ENCODE results near the gene PLP1. TPM values are rescaled to one million over a fixed set of nuclear protein-coding genes. Genes with fewer than 3 reads are reported as not detected.

PLP1 gene
- total and polyA plus RNA-seq, 2 experiments from 2014 or later: 36.9 to 66.9 TPM

DNA sequence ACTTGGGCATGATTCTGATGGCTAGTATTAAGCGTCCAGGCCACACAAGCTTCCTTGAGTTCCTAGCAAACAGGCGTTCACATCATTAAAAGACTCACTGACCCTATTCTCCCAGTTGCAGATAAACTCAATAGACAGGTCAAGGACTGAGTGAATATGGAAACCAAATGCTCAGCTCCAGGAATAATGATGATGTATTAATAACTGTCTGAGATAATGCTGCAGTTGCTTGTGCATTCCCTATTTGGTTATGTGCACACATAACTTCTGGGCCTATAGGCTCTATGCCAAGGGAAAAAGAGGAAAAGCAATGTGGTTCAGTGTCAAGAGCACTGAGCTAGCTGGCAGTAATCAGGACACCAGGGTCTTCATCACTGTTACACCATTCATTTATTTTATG, 51.9 kb downstream of the PLP1 start:
- Mint-ChIP-seq H3K27ac (no peak overlapping the region), H3K27me3 (ENCODE audit: insufficient read depth, low read depth, poor library complexity) (peaks cover 13% of the 10 kb centered on the region), H3K4me3 (no peak overlapping the region), H3K36me3 (ENCODE audit: low read depth) (peaks cover 3% of the 10 kb centered on the region; the same call in 1 of the 3 replicates), H3K4me1 (peaks cover 3% of the 10 kb centered on the region), H3K9me3 (no peaks in the 10 kb centered on the region)
- ATAC-seq (no peak), DNase-seq (ENCODE audit: low spot score) (no peak)
- Histone ChIP-seq H3F3A (replicated peaks; ENCODE audit: low read depth) (no peaks in the 10 kb centered on the region), H3K79me2 (replicated peaks; ENCODE audit: insufficient read depth) (no peaks in the 10 kb centered on the region), H3K27ac (ENCODE audit: low read depth) (no peak overlapping the region), H3K4me2 (no peak overlapping the region), H3K27me3 (ENCODE audit: insufficient read depth) (peaks cover 18% of the 10 kb centered on the region; the same call in 1 of the 2 replicates), H3K4me1 (ENCODE audit: insufficient read depth) (no peaks in the 10 kb centered on the region), H3K4me3 (no peak overlapping the region), H2AFZ (no peak overlapping the region), H3K36me3 (ENCODE audit: insufficient read depth) (no peaks in the 10 kb centered on the region), H4K20me1 (replicated peaks; ENCODE audit: insufficient read depth) (no peaks in the 10 kb centered on the region), H3K9me2 (ENCODE audit: insufficient read depth) (no peaks in the 10 kb centered on the region)
- TF ChIP-seq CREB1 (CRISPR knock-in tag; IDR thresholded peaks at IDR 0.05; ENCODE audit: low read depth): no peak
- no peak for TF ChIP-seq EZH2 (IDR thresholded peaks at IDR 0.05; ENCODE audit: low read depth, unreplicated experiment)
- TF ChIP-seq JUNB (IDR thresholded peaks at IDR 0.05; ENCODE audit: unreplicated experiment): no peak
- TF ChIP-seq POLR2AphosphoS5 (IDR thresholded peaks at IDR 0.05; ENCODE audit: low read depth): no peak
- TF ChIP-seq ZNF114 (CRISPR knock-in tag; IDR thresholded peaks at IDR 0.05): no peak
- no peak for TF ChIP-seq NANOG (IDR thresholded peaks at IDR 0.05; ENCODE audit: borderline replicate concordance)
- TF ChIP-seq, protein P1, sequence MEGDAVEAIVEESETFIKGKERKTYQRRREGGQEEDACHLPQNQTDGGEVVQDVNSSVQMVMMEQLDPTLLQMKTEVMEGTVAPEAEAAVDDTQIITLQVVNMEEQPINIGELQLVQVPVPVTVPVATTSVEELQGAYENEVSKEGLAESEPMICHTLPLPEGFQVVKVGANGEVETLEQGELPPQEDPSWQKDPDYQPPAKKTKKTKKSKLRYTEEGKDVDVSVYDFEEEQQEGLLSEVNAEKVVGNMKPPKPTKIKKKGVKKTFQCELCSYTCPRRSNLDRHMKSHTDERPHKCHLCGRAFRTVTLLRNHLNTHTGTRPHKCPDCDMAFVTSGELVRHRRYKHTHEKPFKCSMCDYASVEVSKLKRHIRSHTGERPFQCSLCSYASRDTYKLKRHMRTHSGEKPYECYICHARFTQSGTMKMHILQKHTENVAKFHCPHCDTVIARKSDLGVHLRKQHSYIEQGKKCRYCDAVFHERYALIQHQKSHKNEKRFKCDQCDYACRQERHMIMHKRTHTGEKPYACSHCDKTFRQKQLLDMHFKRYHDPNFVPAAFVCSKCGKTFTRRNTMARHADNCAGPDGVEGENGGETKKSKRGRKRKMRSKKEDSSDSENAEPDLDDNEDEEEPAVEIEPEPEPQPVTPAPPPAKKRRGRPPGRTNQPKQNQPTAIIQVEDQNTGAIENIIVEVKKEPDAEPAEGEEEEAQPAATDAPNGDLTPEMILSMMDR (conservative IDR thresholded peaks at IDR 0.05; ENCODE audit: low read depth in 2 of 2): no peak
- TF ChIP-seq STAT1 (IDR thresholded peaks at IDR 0.05; ENCODE audit: unreplicated experiment): no peak
- TF ChIP-seq, protein P2, sequence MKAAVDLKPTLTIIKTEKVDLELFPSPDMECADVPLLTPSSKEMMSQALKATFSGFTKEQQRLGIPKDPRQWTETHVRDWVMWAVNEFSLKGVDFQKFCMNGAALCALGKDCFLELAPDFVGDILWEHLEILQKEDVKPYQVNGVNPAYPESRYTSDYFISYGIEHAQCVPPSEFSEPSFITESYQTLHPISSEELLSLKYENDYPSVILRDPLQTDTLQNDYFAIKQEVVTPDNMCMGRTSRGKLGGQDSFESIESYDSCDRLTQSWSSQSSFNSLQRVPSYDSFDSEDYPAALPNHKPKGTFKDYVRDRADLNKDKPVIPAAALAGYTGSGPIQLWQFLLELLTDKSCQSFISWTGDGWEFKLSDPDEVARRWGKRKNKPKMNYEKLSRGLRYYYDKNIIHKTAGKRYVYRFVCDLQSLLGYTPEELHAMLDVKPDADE (IDR thresholded peaks at IDR 0.05): no peak

DNA sequence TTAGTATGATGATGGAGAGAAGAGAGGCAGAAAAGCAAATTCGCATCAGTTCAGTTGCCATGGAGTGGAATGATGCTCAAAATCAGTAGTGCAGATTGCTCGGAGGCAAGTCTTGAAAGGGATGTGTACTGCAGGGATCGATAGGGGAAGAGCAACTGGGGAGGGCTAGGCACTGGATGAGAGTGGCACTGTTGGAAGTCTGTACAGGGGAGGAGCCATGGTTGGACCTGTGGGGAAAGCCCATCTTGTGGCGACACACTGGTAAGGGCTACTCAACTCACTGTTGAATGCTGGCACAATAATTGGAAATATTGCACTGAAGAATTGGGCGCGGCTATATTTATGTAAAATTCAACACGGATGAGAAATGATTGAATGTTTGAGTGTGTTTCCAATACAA, 54.2 kb downstream of the PLP1 start:
- Histone ChIP-seq H3K4me2 (no peak overlapping the region), H3K36me3 (ENCODE audit: insufficient read depth) (no peaks in the 10 kb centered on the region), H2AFZ (no peak overlapping the region), H3K27ac (ENCODE audit: low read depth) (no peak overlapping the region), H3K27me3 (ENCODE audit: insufficient read depth) (peaks cover 18% of the 10 kb centered on the region; the same call in 1 of the 2 replicates), H4K20me1 (replicated peaks; ENCODE audit: insufficient read depth) (no peaks in the 10 kb centered on the region), H3K4me3 (no peak overlapping the region), H3K79me2 (replicated peaks; ENCODE audit: insufficient read depth) (no peaks in the 10 kb centered on the region), H3K4me1 (ENCODE audit: insufficient read depth) (no peaks in the 10 kb centered on the region), H3K9me2 (ENCODE audit: insufficient read depth) (no peaks in the 10 kb centered on the region), H3F3A (replicated peaks; ENCODE audit: low read depth) (no peaks in the 10 kb centered on the region)
- H3K4me3 Mint-ChIP-seq: peak overlapping the region; percentile 7; the same call in 1 of the 3 replicates
- no peaks in the 10 kb centered on the region for H3K9me3 Mint-ChIP-seq
- peaks cover 3% of the 10 kb centered on the region; the same call in 1 of the 3 replicates for H3K36me3 Mint-ChIP-seq (ENCODE audit: low read depth)
- no peak for DNase-seq (ENCODE audit: low spot score)
- peaks cover 3% of the 10 kb centered on the region for H3K4me1 Mint-ChIP-seq
- H3K27ac Mint-ChIP-seq: no peak overlapping the region
- no peak for ATAC-seq
- peaks cover 13% of the 10 kb centered on the region for H3K27me3 Mint-ChIP-seq (ENCODE audit: insufficient read depth, low read depth, poor library complexity)
- no peak for TF ChIP-seq POLR2AphosphoS5 (IDR thresholded peaks at IDR 0.05; ENCODE audit: low read depth)
- TF ChIP-seq CREB1 (CRISPR knock-in tag; IDR thresholded peaks at IDR 0.05; ENCODE audit: low read depth): no peak
- TF ChIP-seq, protein P1 (conservative IDR thresholded peaks at IDR 0.05; ENCODE audit: low read depth in 2 of 2): no peak
- no peak for TF ChIP-seq ZNF331 (CRISPR knock-in tag; IDR thresholded peaks at IDR 0.05; ENCODE audit: low read depth)
- no peak for TF ChIP-seq NANOG (IDR thresholded peaks at IDR 0.05; ENCODE audit: borderline replicate concordance)
- no peak for TF ChIP-seq JUNB (IDR thresholded peaks at IDR 0.05; ENCODE audit: unreplicated experiment)
